Glutamatergic neuron (in vitro differentiated cells): ENCODE results near the gene FAM216A. TPM values are rescaled to one million over a fixed set of nuclear protein-coding genes. Genes with fewer than 3 reads are reported as not detected.

Experiments used
- DNase-seq: peaks from one replicate; pipeline ENCODE4 v3.0.0; 2022
- H3K27ac Mint-ChIP-seq: one replicate; pipeline ENCODE4 v1.8.0; 2020; ENCODE audit warnings: mild to moderate bottlenecking, mixed read lengths, inconsistent platforms; ENCODE audit not compliant: unreplicated experiment
- H3K27me3 Mint-ChIP-seq: one replicate; pipeline ENCODE4 v1.8.0; 2020; ENCODE audit warnings: mild to moderate bottlenecking, moderate library complexity, mixed read lengths, inconsistent platforms; ENCODE audit not compliant: unreplicated experiment
- H3K36me3 Mint-ChIP-seq: one replicate; pipeline ENCODE4 v1.8.0; 2020; ENCODE audit warnings: mild to moderate bottlenecking, mixed read lengths, inconsistent platforms; ENCODE audit not compliant: unreplicated experiment
- H3K4me1 Mint-ChIP-seq: one replicate; pipeline ENCODE4 v1.8.0; 2020; ENCODE audit warnings: mild to moderate bottlenecking, low read depth, mixed read lengths, inconsistent platforms; ENCODE audit not compliant: unreplicated experiment
- H3K4me3 Mint-ChIP-seq: one replicate; pipeline ENCODE4 v1.8.0; 2020; ENCODE audit warnings: mild to moderate bottlenecking, mixed read lengths, inconsistent platforms; ENCODE audit not compliant: unreplicated experiment
- H3K9me3 Mint-ChIP-seq: one replicate; pipeline ENCODE4 v1.8.0; 2020; ENCODE audit warnings: mild to moderate bottlenecking, moderate library complexity, mixed read lengths, inconsistent platforms; ENCODE audit not compliant: unreplicated experiment
- CTCF ChIP-seq: fragments of 200-600 bp; sonication (generic); IDR thresholded peaks from one replicate; pipeline ENCODE4 v1.5.0; 2021; ENCODE audit not compliant: partially characterized antibody, unreplicated experiment
- total RNA-seq: library from RNA; stranded (reverse); fragmentation: NEBNext Ultra II Directional; extraction: Animal tissue kit (Norgen Biotek cat#: 25700); gene quantifications from one replicate; pipeline ENCODE4 v1.2.1, GENCODE V29; 2021; ENCODE audit not compliant: unreplicated experiment

Gene FAM216A
- total RNA-seq, 1 donor from 2014 or later: 21.7 TPM

- Mint-ChIP-seq H3K4me3 (no peak overlapping the region), H3K36me3 (no peaks in the 10 kb centered on the region), H3K9me3 (peaks cover 2% of the 10 kb centered on the region), H3K4me1 (no peaks in the 10 kb centered on the region), H3K27me3 (peaks cover 2% of the 10 kb centered on the region), H3K27ac (no peak overlapping the region)
- no peak for DNase-seq
- TF ChIP-seq CTCF: no peak
Observed at GRCh38 chr12:110528277-110528839, 59.7 kb downstream of the FAM216A start.

- H3K4me1 Mint-ChIP-seq: no peaks in the 10 kb centered on the region
- TF ChIP-seq CTCF: no peak
- no peak overlapping the region for H3K27ac Mint-ChIP-seq
- no peaks in the 10 kb centered on the region for H3K36me3 Mint-ChIP-seq
- DNase-seq: no peak
- no peak overlapping the region for H3K4me3 Mint-ChIP-seq
- no peaks in the 10 kb centered on the region for H3K27me3 Mint-ChIP-seq
- peaks cover 2% of the 10 kb centered on the region for H3K9me3 Mint-ChIP-seq
Observed at GRCh38 chr12:110530511-110530910, 61.9 kb downstream of the FAM216A start.

GRCh38 chr12:110531741-110532333 is 63.2 kb downstream of the FAM216A start:
- H3K9me3 Mint-ChIP-seq: peaks cover 2% of the 10 kb centered on the region
- H3K36me3 Mint-ChIP-seq: no peaks in the 10 kb centered on the region
- no peak for DNase-seq
- H3K27ac Mint-ChIP-seq: no peak overlapping the region
- H3K4me3 Mint-ChIP-seq: no peak overlapping the region
- H3K27me3 Mint-ChIP-seq: no peaks in the 10 kb centered on the region
- TF ChIP-seq CTCF: no peak
- H3K4me1 Mint-ChIP-seq: no peaks in the 10 kb centered on the region

DNA sequence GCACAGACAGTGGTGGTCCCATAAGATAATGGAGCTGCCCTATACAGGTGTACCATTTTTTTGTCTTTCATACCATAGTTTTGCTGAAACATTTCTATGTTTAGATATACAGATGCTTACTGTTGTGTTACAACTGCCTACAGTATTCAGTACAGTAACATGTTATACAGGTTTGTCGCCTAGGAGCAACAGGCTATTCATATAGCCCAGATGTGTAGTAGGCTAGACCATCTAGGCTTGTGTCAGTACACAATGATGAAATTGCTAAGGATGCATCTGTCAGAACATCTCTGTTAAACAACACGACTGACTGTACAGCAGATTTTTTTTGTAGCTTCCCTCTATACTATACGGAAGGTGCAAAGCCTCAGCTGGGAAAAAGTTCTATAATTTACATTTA is 64.0 kb downstream of the FAM216A start:
- Mint-ChIP-seq H3K27me3 (no peaks in the 10 kb centered on the region), H3K4me3 (no peak overlapping the region), H3K4me1 (no peaks in the 10 kb centered on the region), H3K9me3 (peaks cover 2% of the 10 kb centered on the region), H3K27ac (no peak overlapping the region), H3K36me3 (no peaks in the 10 kb centered on the region)
- DNase-seq: no peak
- no peak for TF ChIP-seq CTCF

DNA sequence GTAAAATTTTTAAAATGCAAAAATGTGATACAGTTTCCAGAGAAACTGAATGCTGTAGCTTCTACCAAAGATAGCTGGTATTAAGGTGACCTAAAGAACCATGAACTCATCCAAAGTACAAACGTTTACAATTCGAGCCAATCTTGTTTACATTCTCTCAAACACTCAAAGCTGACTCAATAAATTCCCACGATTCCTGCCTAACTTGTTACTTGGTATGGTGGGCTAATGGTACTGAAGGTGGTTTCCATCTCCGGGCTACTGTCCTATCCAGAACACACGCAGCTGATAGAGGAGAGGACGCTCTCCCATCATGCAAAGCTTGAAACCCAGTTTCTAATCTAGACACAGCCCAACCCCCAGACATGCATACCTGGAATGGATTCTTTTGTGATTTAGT is 65.0 kb downstream of the FAM216A start:
- H3K27me3 Mint-ChIP-seq: no peaks in the 10 kb centered on the region
- H3K27ac Mint-ChIP-seq: no peak overlapping the region
- no peaks in the 10 kb centered on the region for H3K4me1 Mint-ChIP-seq
- H3K9me3 Mint-ChIP-seq: peaks cover 4% of the 10 kb centered on the region
- no peaks in the 10 kb centered on the region for H3K36me3 Mint-ChIP-seq
- H3K4me3 Mint-ChIP-seq: no peak overlapping the region
- no peak for TF ChIP-seq CTCF
- DNase-seq: no peak
